Liver (tissue), 9 donors: ENCODE results near the gene SLC30A9. TPM values are rescaled to one million over a fixed set of nuclear protein-coding genes. Genes with fewer than 3 reads are reported as not detected.

Experiments
- DNase-seq: peaks from one replicate; pipeline ENCODE4 v3.0.0-alpha.2; 2017; ENCODE audit warnings: low spot score
- H3K27ac ChIP-seq, 2 donors: one replicate each; pipeline ENCODE4 v1.7.0; 2013; ENCODE audit warnings: inconsistent platforms in 2 of 2, low read length in 2 of 2, control low read depth in 1 of 2, low read depth in 1 of 2, mild to moderate bottlenecking in 1 of 2
- H3K27me3 ChIP-seq, 4 donors: one replicate each; pipeline versions ENCODE4 v1.6.1 to v1.7.0; 2013; ENCODE audit warnings: low read length in 3 of 4, inconsistent platforms in 1 of 4, mild to moderate bottlenecking in 1 of 4, moderate library complexity in 1 of 4; ENCODE audit not compliant: control insufficient read depth in 4 of 4, insufficient read depth in 4 of 4
- H3K36me3 ChIP-seq, 4 donors: one replicate each; pipeline versions ENCODE4 v1.6.1 to v1.7.0; 2013; ENCODE audit warnings: low read length in 3 of 4, mild to moderate bottlenecking in 3 of 4, low read depth in 1 of 4, moderate library complexity in 1 of 4; ENCODE audit not compliant: control insufficient read depth in 4 of 4, insufficient read depth in 3 of 4
- H3K4me1 ChIP-seq, 4 donors: one replicate each; pipeline versions ENCODE4 v1.6.1 to v1.7.0; 2013; ENCODE audit warnings: low read length in 3 of 4, mild to moderate bottlenecking in 3 of 4, moderate library complexity in 1 of 4; ENCODE audit not compliant: control insufficient read depth in 4 of 4, insufficient read depth in 4 of 4
- H3K4me3 ChIP-seq, 3 donors: one replicate each; pipeline versions ENCODE4 v1.6.1 to v1.7.0; 2013; ENCODE audit warnings: low read length in 3 of 3, control low read depth in 1 of 3, low read depth in 1 of 3, mild to moderate bottlenecking in 1 of 3
- H3K9ac ChIP-seq, 2 donors: one replicate each; pipeline ENCODE4 v1.7.0; 2013; ENCODE audit warnings: low read length in 2 of 2, mild to moderate bottlenecking in 2 of 2, moderate library complexity in 2 of 2, control low read depth in 1 of 2, low read depth in 1 of 2
- H3K9me3 ChIP-seq, 4 donors: one replicate each; pipeline versions ENCODE4 v1.6.1 to v1.7.0; 2013; ENCODE audit warnings: low read length in 3 of 4; ENCODE audit not compliant: control insufficient read depth in 4 of 4
- FOXA1 ChIP-seq: IDR thresholded peaks from 2 replicates; pipeline ENCODE4 v1.6.1; 2016; ENCODE audit warnings: antibody characterized with exemption
- FOXA2 ChIP-seq: IDR thresholded peaks from 2 replicates; pipeline ENCODE4 v1.6.1; 2016; ENCODE audit warnings: antibody characterized with exemption
- GABPA ChIP-seq, 2 donors: IDR thresholded peaks in 1 of 2; conservative IDR thresholded peaks in 1 of 2; 2 replicates each; pipeline ENCODE4 v1.6.1; 2016; ENCODE audit warnings: antibody characterized with exemption in 2 of 2, mild to moderate bottlenecking in 1 of 2, moderate library complexity in 1 of 2
- HNF4A ChIP-seq, 2 donors: conservative IDR thresholded peaks; 2 replicates each; pipeline ENCODE4 v1.6.1; 2016; ENCODE audit warnings: antibody characterized with exemption in 2 of 2, mild to moderate bottlenecking in 2 of 2
- HNF4G ChIP-seq: IDR thresholded peaks from 2 replicates; pipeline ENCODE4 v1.6.1; 2016; ENCODE audit warnings: antibody characterized with exemption
- JUND ChIP-seq, 2 donors: IDR thresholded peaks; 2 replicates each; pipeline ENCODE4 v1.6.1; 2016; ENCODE audit warnings: antibody characterized with exemption in 2 of 2
- RAD21 ChIP-seq, 2 donors: IDR thresholded peaks; 2 replicates each; pipeline ENCODE4 v1.6.1; 2016; ENCODE audit warnings: antibody characterized with exemption in 2 of 2, mild to moderate bottlenecking in 2 of 2
- SP1 ChIP-seq: IDR thresholded peaks from 2 replicates; pipeline ENCODE4 v1.6.1; 2018; ENCODE audit warnings: antibody characterized with exemption, mild to moderate bottlenecking
- TAF1 ChIP-seq: conservative IDR thresholded peaks from 2 replicates; pipeline ENCODE4 v1.6.1; 2016; ENCODE audit warnings: antibody characterized with exemption, mild to moderate bottlenecking
- WGBS: extraction: QIAGEN DNeasy Blood & Tissue Kit; methylation state at CpG from one replicate; pipeline ENCODE4 v1.1.7; 2013; 5-methylcytosine and 5-hydroxymethylcytosine counted together
- polyA plus RNA-seq, 2 donors: library from polyadenylated mRNA; stranded (reverse) in 1 of 2; unstranded in 1 of 2; fragments of 200-250 nt in 1 of 2; fragments of >200 nt in 1 of 2; fragmentation: Nextera tagmentation in 1 of 2; extraction: Ambion mirVana in 1 of 2; gene quantifications; one replicate each; pipeline versions ENCODE4 v1.2.1 to v1.2.3, GENCODE V29; 2013 to 2015
- total RNA-seq, 2 donors: library from RNA; depleted of rRNA; stranded (reverse); fragments of >200 nt; gene quantifications; one replicate each; pipeline ENCODE4 v1.2.3, GENCODE V29; 2014
- TF ChIP-seq, protein P1 (sequence below): fragments of 150-350 bp; IDR thresholded peaks from 2 replicates; pipeline ENCODE4 v1.5.1; 2017; ENCODE audit warnings: improper control_type of control experiment, low read depth, low read length; ENCODE audit not compliant: missing input control
- TF ChIP-seq, protein P2 (sequence below): IDR thresholded peaks from 2 replicates; pipeline ENCODE4 v1.6.1; 2016; ENCODE audit warnings: antibody characterized with exemption, mild to moderate bottlenecking
- TF ChIP-seq, protein P3 (sequence below): IDR thresholded peaks from 2 replicates; pipeline ENCODE4 v1.6.1; 2016; ENCODE audit warnings: antibody characterized with exemption
- TF ChIP-seq, protein P4 (sequence below): IDR thresholded peaks from 2 replicates; pipeline ENCODE4 v1.6.1; 2016; ENCODE audit warnings: antibody characterized with exemption
- TF ChIP-seq, protein P5 (sequence below): IDR thresholded peaks from 2 replicates; pipeline ENCODE4 v1.6.1; 2016; ENCODE audit warnings: antibody characterized with exemption
- donor health status: healthy.
- donor health status: healthy.
- donor health status: healthy.
- donor health status: healthy.
- donor health status: healthy.

Gene SLC30A9
- total and polyA plus RNA-seq, 4 donors: 13.5 to 31.0 (median 22.2) TPM

DNA sequence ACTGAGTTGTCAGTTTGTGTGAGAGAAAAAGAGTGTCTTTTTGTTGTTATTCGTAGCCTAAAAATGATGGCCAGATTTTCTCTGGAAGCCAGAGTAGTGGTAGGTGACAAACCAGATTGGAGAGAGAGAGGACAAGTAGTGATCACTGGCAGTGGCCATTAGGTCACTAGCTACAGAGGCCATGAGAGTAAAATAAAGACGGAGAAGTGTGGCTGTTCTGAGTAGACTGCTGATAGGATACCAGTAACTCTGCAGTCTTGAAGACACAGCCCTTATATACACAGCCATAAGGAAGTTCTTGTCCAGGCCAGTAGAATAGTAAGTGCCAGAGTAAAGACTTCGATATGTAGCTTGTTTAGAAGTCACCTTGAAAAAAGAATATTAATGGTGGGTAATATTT lies 7.7 kb downstream of the SLC30A9 start:
- Histone ChIP-seq H3K27me3 (no peaks in the 10 kb centered on the region), H3K27ac (no peak overlapping the region), H3K9me3 (no peaks in the 10 kb centered on the region), H3K4me1 (no peaks in the 10 kb centered on the region), H3K9ac (no peak overlapping the region), H3K4me3 (no peak overlapping the region), H3K36me3 (peaks cover 0 to 2% (median 0%) of the 10 kb centered on the region in 4 donors)
- no peak for DNase-seq
- 94% methylated on average over 3 of the region's 3 CpGs for WGBS
- TF ChIP-seq HNF4G (no peak), FOXA2 (no peak), SP1 (no peak), TAF1 (no peak), FOXA1 (no peak), GABPA (IDR thresholded peaks at IDR 0.05 in 1 of 2, conservative IDR thresholded peaks at IDR 0.05 in 1 of 2) (no peak), RAD21 (IDR thresholded peaks at IDR 0.05) (no peak), HNF4A (conservative IDR thresholded peaks at IDR 0.05) (no peak), JUND (IDR thresholded peaks at IDR 0.05) (no peak)
- TF ChIP-seq, protein P1, sequence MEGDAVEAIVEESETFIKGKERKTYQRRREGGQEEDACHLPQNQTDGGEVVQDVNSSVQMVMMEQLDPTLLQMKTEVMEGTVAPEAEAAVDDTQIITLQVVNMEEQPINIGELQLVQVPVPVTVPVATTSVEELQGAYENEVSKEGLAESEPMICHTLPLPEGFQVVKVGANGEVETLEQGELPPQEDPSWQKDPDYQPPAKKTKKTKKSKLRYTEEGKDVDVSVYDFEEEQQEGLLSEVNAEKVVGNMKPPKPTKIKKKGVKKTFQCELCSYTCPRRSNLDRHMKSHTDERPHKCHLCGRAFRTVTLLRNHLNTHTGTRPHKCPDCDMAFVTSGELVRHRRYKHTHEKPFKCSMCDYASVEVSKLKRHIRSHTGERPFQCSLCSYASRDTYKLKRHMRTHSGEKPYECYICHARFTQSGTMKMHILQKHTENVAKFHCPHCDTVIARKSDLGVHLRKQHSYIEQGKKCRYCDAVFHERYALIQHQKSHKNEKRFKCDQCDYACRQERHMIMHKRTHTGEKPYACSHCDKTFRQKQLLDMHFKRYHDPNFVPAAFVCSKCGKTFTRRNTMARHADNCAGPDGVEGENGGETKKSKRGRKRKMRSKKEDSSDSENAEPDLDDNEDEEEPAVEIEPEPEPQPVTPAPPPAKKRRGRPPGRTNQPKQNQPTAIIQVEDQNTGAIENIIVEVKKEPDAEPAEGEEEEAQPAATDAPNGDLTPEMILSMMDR: no peak
- TF ChIP-seq, protein P2, sequence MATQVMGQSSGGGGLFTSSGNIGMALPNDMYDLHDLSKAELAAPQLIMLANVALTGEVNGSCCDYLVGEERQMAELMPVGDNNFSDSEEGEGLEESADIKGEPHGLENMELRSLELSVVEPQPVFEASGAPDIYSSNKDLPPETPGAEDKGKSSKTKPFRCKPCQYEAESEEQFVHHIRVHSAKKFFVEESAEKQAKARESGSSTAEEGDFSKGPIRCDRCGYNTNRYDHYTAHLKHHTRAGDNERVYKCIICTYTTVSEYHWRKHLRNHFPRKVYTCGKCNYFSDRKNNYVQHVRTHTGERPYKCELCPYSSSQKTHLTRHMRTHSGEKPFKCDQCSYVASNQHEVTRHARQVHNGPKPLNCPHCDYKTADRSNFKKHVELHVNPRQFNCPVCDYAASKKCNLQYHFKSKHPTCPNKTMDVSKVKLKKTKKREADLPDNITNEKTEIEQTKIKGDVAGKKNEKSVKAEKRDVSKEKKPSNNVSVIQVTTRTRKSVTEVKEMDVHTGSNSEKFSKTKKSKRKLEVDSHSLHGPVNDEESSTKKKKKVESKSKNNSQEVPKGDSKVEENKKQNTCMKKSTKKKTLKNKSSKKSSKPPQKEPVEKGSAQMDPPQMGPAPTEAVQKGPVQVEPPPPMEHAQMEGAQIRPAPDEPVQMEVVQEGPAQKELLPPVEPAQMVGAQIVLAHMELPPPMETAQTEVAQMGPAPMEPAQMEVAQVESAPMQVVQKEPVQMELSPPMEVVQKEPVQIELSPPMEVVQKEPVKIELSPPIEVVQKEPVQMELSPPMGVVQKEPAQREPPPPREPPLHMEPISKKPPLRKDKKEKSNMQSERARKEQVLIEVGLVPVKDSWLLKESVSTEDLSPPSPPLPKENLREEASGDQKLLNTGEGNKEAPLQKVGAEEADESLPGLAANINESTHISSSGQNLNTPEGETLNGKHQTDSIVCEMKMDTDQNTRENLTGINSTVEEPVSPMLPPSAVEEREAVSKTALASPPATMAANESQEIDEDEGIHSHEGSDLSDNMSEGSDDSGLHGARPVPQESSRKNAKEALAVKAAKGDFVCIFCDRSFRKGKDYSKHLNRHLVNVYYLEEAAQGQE: no peak
- TF ChIP-seq, protein P3, sequence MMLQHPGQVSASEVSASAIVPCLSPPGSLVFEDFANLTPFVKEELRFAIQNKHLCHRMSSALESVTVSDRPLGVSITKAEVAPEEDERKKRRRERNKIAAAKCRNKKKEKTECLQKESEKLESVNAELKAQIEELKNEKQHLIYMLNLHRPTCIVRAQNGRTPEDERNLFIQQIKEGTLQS: no peak
- TF ChIP-seq, protein P4, sequence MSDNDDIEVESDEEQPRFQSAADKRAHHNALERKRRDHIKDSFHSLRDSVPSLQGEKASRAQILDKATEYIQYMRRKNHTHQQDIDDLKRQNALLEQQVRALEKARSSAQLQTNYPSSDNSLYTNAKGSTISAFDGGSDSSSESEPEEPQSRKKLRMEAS: no peak
- TF ChIP-seq, protein P5, sequence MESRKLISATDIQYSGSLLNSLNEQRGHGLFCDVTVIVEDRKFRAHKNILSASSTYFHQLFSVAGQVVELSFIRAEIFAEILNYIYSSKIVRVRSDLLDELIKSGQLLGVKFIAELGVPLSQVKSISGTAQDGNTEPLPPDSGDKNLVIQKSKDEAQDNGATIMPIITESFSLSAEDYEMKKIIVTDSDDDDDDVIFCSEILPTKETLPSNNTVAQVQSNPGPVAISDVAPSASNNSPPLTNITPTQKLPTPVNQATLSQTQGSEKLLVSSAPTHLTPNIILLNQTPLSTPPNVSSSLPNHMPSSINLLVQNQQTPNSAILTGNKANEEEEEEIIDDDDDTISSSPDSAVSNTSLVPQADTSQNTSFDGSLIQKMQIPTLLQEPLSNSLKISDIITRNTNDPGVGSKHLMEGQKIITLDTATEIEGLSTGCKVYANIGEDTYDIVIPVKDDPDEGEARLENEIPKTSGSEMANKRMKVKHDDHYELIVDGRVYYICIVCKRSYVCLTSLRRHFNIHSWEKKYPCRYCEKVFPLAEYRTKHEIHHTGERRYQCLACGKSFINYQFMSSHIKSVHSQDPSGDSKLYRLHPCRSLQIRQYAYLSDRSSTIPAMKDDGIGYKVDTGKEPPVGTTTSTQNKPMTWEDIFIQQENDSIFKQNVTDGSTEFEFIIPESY: no peak

DNA sequence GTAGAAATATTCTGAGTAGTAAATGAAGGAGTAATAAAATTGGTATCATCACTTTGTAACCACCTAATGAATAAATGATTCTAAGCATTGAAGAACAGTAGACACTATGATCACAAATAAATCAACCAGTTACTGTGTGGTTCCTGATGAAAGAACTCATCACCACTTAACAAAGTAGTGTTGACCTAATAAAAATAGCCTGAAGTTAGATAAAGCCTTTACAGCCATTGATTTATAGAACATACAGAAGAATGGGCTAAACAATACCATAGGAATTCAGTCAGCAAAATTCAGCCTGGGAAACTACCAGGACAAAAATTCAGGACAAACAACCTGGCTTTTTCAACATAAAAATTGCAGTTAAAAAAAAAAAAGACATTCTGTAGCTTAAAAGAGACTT lies 9.0 kb downstream of the SLC30A9 start:
- Histone ChIP-seq H3K4me3 (no peak overlapping the region), H3K36me3 (peaks cover 0 to 7% (median 0%) of the 10 kb centered on the region in 4 donors), H3K9me3 (no peaks in the 10 kb centered on the region), H3K4me1 (no peaks in the 10 kb centered on the region), H3K9ac (no peak overlapping the region), H3K27me3 (no peaks in the 10 kb centered on the region), H3K27ac (no peak overlapping the region)
- DNase-seq: no peak
- TF ChIP-seq JUND (IDR thresholded peaks at IDR 0.05): no peak
- TF ChIP-seq, protein P2: no peak
- TF ChIP-seq, protein P3: no peak
- no peak for TF ChIP-seq TAF1
- TF ChIP-seq, protein P5: no peak
- TF ChIP-seq FOXA1: no peak
- TF ChIP-seq FOXA2: no peak
- no peak for TF ChIP-seq HNF4G
- TF ChIP-seq, protein P4: no peak
